SK-N-SH treated with all-trans-retinoic acid at 6 μM for 48 hours (cell line): ENCODE measurements around the gene MORF4L1.

Experiments used
- ARNTL ChIP-seq: fragments of 450-650 bp; formaldehyde crosslinking; IDR thresholded peaks from 2 replicates; pipeline ENCODE4 v1.5.0; 2020; ENCODE audit warnings: low read depth, mild to moderate bottlenecking, moderate library complexity, borderline replicate concordance
- CREB5 ChIP-seq: fragments of 250-450 bp; sonication (Bioruptor Pico); IDR thresholded peaks from 2 replicates; pipeline ENCODE4 v1.5.1; 2020; ENCODE audit warnings: low read depth, mild to moderate bottlenecking, moderate library complexity
- CSDC2 ChIP-seq: fragments of 250-450 bp; sonication (Bioruptor Pico); IDR thresholded peaks from 2 replicates; pipeline ENCODE4 v1.5.0; 2020; ENCODE audit warnings: mild to moderate bottlenecking, moderate library complexity
- ESRRG ChIP-seq: fragments of 250-450 bp; sonication (Bioruptor Pico); IDR thresholded peaks from 2 replicates; pipeline ENCODE4 v1.6.1; 2021; ENCODE audit warnings: mild to moderate bottlenecking
- OSR1 ChIP-seq: fragments of 250-450 bp; sonication (Bioruptor Pico); IDR thresholded peaks from 2 replicates; pipeline ENCODE4 v1.8.0; 2022; ENCODE audit warnings: moderate library complexity, mild to moderate bottlenecking, inconsistent platforms
- PPARA ChIP-seq: fragments of 250-450 bp; sonication (Bioruptor Pico); IDR thresholded peaks from 2 replicates; pipeline ENCODE4 v1.5.0; 2020; ENCODE audit warnings: mild to moderate bottlenecking, borderline replicate concordance
- RARB ChIP-seq: fragments of 250-450 bp; sonication (Bioruptor Pico); IDR thresholded peaks from 2 replicates; pipeline ENCODE4 v1.8.0; 2021; ENCODE audit warnings: mild to moderate bottlenecking, moderate library complexity
- TOX ChIP-seq: fragments of 250-450 bp; sonication (Bioruptor Pico); IDR thresholded peaks from 2 replicates; pipeline ENCODE4 v1.8.0; 2021; ENCODE audit warnings: mild to moderate bottlenecking, moderate library complexity, borderline replicate concordance
- ZFP3 ChIP-seq: fragments of 250-450 bp; sonication (Bioruptor Pico); IDR thresholded peaks from 2 replicates; pipeline ENCODE4 v1.5.0; 2020; ENCODE audit warnings: mild to moderate bottlenecking, moderate library complexity
- ZFP30 ChIP-seq: fragments of 450-650 bp; formaldehyde crosslinking; IDR thresholded peaks from 2 replicates; pipeline ENCODE4 v1.5.0; 2022; ENCODE audit warnings: mild to moderate bottlenecking, moderate library complexity
- ZNF8 ChIP-seq: fragments of 450-650 bp; formaldehyde crosslinking; IDR thresholded peaks from 2 replicates; pipeline ENCODE4 v1.5.0; 2020; ENCODE audit warnings: mild to moderate bottlenecking, moderate library complexity
- TF ChIP-seq, protein P1 (sequence below): fragments of 250-450 bp; sonication (Bioruptor Pico); IDR thresholded peaks from 2 replicates; pipeline ENCODE4 v1.8.0; 2020; ENCODE audit warnings: mild to moderate bottlenecking, moderate library complexity, borderline replicate concordance

DNA sequence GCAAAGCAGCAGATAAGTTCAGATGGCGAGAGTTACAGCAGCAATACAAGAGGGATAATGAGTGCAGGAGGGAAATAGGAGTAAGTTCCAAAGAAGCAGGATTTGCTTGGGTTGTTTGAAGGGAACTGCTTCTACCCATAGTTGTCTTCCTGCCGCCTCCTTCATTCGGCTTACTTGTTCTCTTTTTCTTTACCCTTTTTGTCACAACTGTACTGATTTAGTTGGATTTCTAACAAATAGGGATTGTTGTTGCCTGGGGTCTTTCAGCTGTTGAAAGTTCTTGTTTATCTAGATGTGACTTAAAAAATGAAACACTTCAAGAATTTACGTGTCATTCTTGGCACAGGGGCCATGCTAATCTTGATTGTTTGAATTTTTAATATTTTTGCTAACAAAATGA is 25.9 kb downstream of the MORF4L1 start:
- TF ChIP-seq OSR1 (no peak), TOX (CRISPR knock-in tag) (no peak), ESRRG (CRISPR knock-in tag) (no peak), ZFP30 (CRISPR knock-in tag) (no peak), ARNTL (no peak), ZFP3 (CRISPR knock-in tag) (no peak), RARB (CRISPR knock-in tag) (no peak), CREB5 (CRISPR knock-in tag) (no peak), CSDC2 (CRISPR knock-in tag) (no peak), ZNF8 (CRISPR knock-in tag) (no peak), PPARA (CRISPR knock-in tag) (no peak)
- TF ChIP-seq, protein P1, sequence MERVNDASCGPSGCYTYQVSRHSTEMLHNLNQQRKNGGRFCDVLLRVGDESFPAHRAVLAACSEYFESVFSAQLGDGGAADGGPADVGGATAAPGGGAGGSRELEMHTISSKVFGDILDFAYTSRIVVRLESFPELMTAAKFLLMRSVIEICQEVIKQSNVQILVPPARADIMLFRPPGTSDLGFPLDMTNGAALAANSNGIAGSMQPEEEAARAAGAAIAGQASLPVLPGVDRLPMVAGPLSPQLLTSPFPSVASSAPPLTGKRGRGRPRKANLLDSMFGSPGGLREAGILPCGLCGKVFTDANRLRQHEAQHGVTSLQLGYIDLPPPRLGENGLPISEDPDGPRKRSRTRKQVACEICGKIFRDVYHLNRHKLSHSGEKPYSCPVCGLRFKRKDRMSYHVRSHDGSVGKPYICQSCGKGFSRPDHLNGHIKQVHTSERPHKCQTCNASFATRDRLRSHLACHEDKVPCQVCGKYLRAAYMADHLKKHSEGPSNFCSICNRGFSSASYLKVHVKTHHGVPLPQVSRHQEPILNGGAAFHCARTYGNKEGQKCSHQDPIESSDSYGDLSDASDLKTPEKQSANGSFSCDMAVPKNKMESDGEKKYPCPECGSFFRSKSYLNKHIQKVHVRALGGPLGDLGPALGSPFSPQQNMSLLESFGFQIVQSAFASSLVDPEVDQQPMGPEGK (CRISPR knock-in tag), result no peak
